HepG2 (cell line): ENCODE measurements around the gene CES1.
"Not testable (repeated sequence)": the region's sequence is repeated elsewhere in the genome, so short reads cannot be mapped to it uniquely, and the experiment has no call there.

ENCODE experiments used
- CTCF ChIP-seq: sonication (generic); formaldehyde crosslinking; IDR thresholded peaks from 2 replicates; pipeline ENCODE4 v1.5.0; 2020; ENCODE audit warnings: mild to moderate bottlenecking, missing genetic modification reagents, moderate library complexity
- ELF1 ChIP-seq: sonication (generic); formaldehyde crosslinking; IDR thresholded peaks from 2 replicates; pipeline ENCODE4 v1.4.0; 2020; ENCODE audit warnings: missing genetic modification reagents
- SP2 ChIP-seq: sonication (generic); formaldehyde crosslinking; IDR thresholded peaks from 2 replicates; pipeline ENCODE4 v1.5.1; 2020; ENCODE audit warnings: mild to moderate bottlenecking, missing genetic modification reagents
- SP4 ChIP-seq: sonication (generic); formaldehyde crosslinking; IDR thresholded peaks from 2 replicates; pipeline ENCODE4 v1.8.1; 2023; ENCODE audit warnings: mild to moderate bottlenecking, missing genetic modification reagents
- ZNF260 ChIP-seq: sonication (generic); formaldehyde crosslinking; IDR thresholded peaks from 2 replicates; pipeline ENCODE4 v1.4.0; 2020; ENCODE audit warnings: missing genetic modification reagents, low read depth, mild to moderate bottlenecking, borderline replicate concordance
- ZNF687 ChIP-seq: sonication (generic); formaldehyde crosslinking; IDR thresholded peaks from 2 replicates; pipeline ENCODE4 v1.5.1; 2020; ENCODE audit warnings: mild to moderate bottlenecking, missing genetic modification reagents, moderate library complexity

GRCh38 chr16:55782793-55783091, 50.2 kb downstream of the CES1 start:
- not testable (repeated sequence) for TF ChIP-seq SP4; ELF1 (CRISPR knock-in tag); SP2 (CRISPR knock-in tag); ZNF260 (CRISPR knock-in tag); ZNF687 (CRISPR knock-in tag); CTCF (CRISPR knock-in tag)
